Naive B cell (primary cell): ENCODE measurements around the gene FCHSD2. TPM values are rescaled to one million over a fixed set of nuclear protein-coding genes. Genes with fewer than 3 reads are reported as not detected.

Experiments used
- ATAC-seq, 2 donors: fragments of 150-1000 bp; cut with Tn5 transposase; 2 replicates each; pipeline ENCODE4 v1.10.0; 2021; ENCODE audit warnings: low read depth in 2 of 2, mild to moderate bottlenecking in 2 of 2, moderate library complexity in 2 of 2
- DNase-seq: peaks from one replicate; pipeline ENCODE4 v3.0.0; 2022
- H3K27ac Mint-ChIP-seq, 6 donors: one replicate each; pipeline ENCODE4 v1.8.0; 2020 to 2022; ENCODE audit warnings: mild to moderate bottlenecking in 6 of 6, mixed read lengths in 6 of 6, moderate library complexity in 5 of 6, inconsistent platforms in 2 of 6
- H3K27me3 Mint-ChIP-seq, 3 donors: one replicate each; pipeline ENCODE4 v1.8.0; 2021 to 2022; ENCODE audit warnings: mixed read lengths in 3 of 3, mild to moderate bottlenecking in 1 of 3
- H3K36me3 Mint-ChIP-seq, 2 donors: one replicate each; pipeline ENCODE4 v1.8.0; 2020 to 2022; ENCODE audit warnings: mixed read lengths in 2 of 2, inconsistent platforms in 1 of 2, mild to moderate bottlenecking in 1 of 2
- H3K4me1 Mint-ChIP-seq, 3 donors: one replicate each; pipeline ENCODE4 v1.8.0; 2020 to 2022; ENCODE audit warnings: mixed read lengths in 3 of 3, inconsistent platforms in 1 of 3, mild to moderate bottlenecking in 1 of 3, moderate library complexity in 1 of 3
- H3K4me3 Mint-ChIP-seq, 8 donors: one replicate each; pipeline ENCODE4 v1.8.0; 2020 to 2022; ENCODE audit warnings: mild to moderate bottlenecking in 8 of 8, mixed read lengths in 8 of 8, moderate library complexity in 8 of 8, inconsistent platforms in 2 of 8
- H3K9me3 Mint-ChIP-seq, 7 donors: one replicate each; pipeline ENCODE4 v1.8.0; 2020 to 2022; ENCODE audit warnings: mixed read lengths in 7 of 7, mild to moderate bottlenecking in 5 of 7, inconsistent platforms in 2 of 7, moderate library complexity in 1 of 7
- polyA plus RNA-seq, 6 donors: library from polyadenylated mRNA; unstranded; fragments of 300-500 nt; fragmentation: Illumina TruSeq; gene quantifications; one replicate each; pipeline ENCODE4 v1.2.3, GENCODE V29; 2021; ENCODE audit warnings: low read depth in 6 of 6

Gene FCHSD2
- polyA plus RNA-seq, 6 donors from 2014 or later: 43.0 to 134 (median 104) TPM

- no peak for DNase-seq
- peaks cover 0 to 5% (median 4%) of the 10 kb centered on the region in 3 donors for H3K4me1 Mint-ChIP-seq
- no peak for ATAC-seq
- no peaks in the 10 kb centered on the region for H3K9me3 Mint-ChIP-seq
- H3K4me3 Mint-ChIP-seq: no peak overlapping the region
- no peaks in the 10 kb centered on the region for H3K27me3 Mint-ChIP-seq
- peaks cover 0 to 9% of the 10 kb centered on the region in 2 donors for H3K36me3 Mint-ChIP-seq
- H3K27ac Mint-ChIP-seq: peak overlapping the region in 1 of 6 donors; percentile 38
These were observed 244.6 kb downstream of the FCHSD2 start for GRCh38 chr11:72897506-72897905.

GRCh38 chr11:72896431-72896830 is 245.7 kb downstream of the FCHSD2 start:
- peaks cover 0 to 9% of the 10 kb centered on the region in 2 donors for H3K36me3 Mint-ChIP-seq
- ATAC-seq: no peak

GRCh38 chr11:72890881-72891280 is 251.2 kb downstream of the FCHSD2 start:
- no peak overlapping the region for H3K4me3 Mint-ChIP-seq
- H3K27me3 Mint-ChIP-seq: no peaks in the 10 kb centered on the region
- H3K36me3 Mint-ChIP-seq: peaks cover 26 to 29% of the 10 kb centered on the region in 2 donors
- DNase-seq (no peak), ATAC-seq (no peak)
- H3K9me3 Mint-ChIP-seq: no peaks in the 10 kb centered on the region
- peak overlapping the region in 2 of 6 donors; percentile 70 to 89 for H3K27ac Mint-ChIP-seq
- H3K4me1 Mint-ChIP-seq: peaks cover 0 to 14% (median 12%) of the 10 kb centered on the region in 3 donors

More at GRCh38 chr11:72896431-72896830, 245.7 kb downstream of the FCHSD2 start:
- Mint-ChIP-seq H3K27ac (no peak overlapping the region), H3K9me3 (no peaks in the 10 kb centered on the region), H3K4me1 (peaks cover 0 to 10% (median 5%) of the 10 kb centered on the region in 3 donors), H3K27me3 (no peaks in the 10 kb centered on the region), H3K4me3 (peak overlapping the region in 1 of 8 donors; percentile 63)
- DNase-seq: no peak

- peak overlapping the region; percentile 8 to 89 (median 68) for H3K27ac Mint-ChIP-seq
- ATAC-seq (no peak), DNase-seq (no peak)
- peaks cover 36 to 47% of the 10 kb centered on the region in 2 donors for H3K36me3 Mint-ChIP-seq
- H3K27me3 Mint-ChIP-seq: no peaks in the 10 kb centered on the region
- H3K4me3 Mint-ChIP-seq: no peak overlapping the region
- peaks cover 0 to 22% (median 7%) of the 10 kb centered on the region in 3 donors for H3K4me1 Mint-ChIP-seq
- H3K9me3 Mint-ChIP-seq: no peaks in the 10 kb centered on the region
These were observed 255.5 kb downstream of the FCHSD2 start for GRCh38 chr11:72886619-72887018.

GRCh38 chr11:72885749-72886609 is 256.1 kb downstream of the FCHSD2 start:
- peaks cover 0 to 5% (median 0%) of the 10 kb centered on the region in 7 donors for H3K9me3 Mint-ChIP-seq
- peaks cover 0 to 29% (median 14%) of the 10 kb centered on the region in 3 donors for H3K4me1 Mint-ChIP-seq
- peak overlapping the region; percentile 8 to 90 (median 74) for H3K27ac Mint-ChIP-seq
- no peaks in the 10 kb centered on the region for H3K27me3 Mint-ChIP-seq
- DNase-seq (no peak), ATAC-seq (no peak)
- no peak overlapping the region for H3K4me3 Mint-ChIP-seq
- H3K36me3 Mint-ChIP-seq: peaks cover 42 to 51% of the 10 kb centered on the region in 2 donors

GRCh38 chr11:72876147-72876546 is 266.0 kb downstream of the FCHSD2 start:
- H3K9me3 Mint-ChIP-seq: peaks cover 0 to under 1% (median 0%) of the 10 kb centered on the region in 7 donors
- H3K4me3 Mint-ChIP-seq: no peak overlapping the region
- peaks cover 12 to 23% of the 10 kb centered on the region in 2 donors for H3K36me3 Mint-ChIP-seq
- H3K27me3 Mint-ChIP-seq: no peaks in the 10 kb centered on the region
- no peak for DNase-seq
- no peak for ATAC-seq
- H3K27ac Mint-ChIP-seq: peak overlapping the region in 5 of 6 donors; percentile 11 to 88 (median 83)
- H3K4me1 Mint-ChIP-seq: peaks cover 17 to 26% (median 21%) of the 10 kb centered on the region in 3 donors

GRCh38 chr11:72875736-72876135 is 266.4 kb downstream of the FCHSD2 start:
- DNase-seq: no peak
- no peaks in the 10 kb centered on the region for H3K27me3 Mint-ChIP-seq
- H3K9me3 Mint-ChIP-seq: no peaks in the 10 kb centered on the region
- no peak for ATAC-seq
- H3K27ac Mint-ChIP-seq: peak overlapping the region in 4 of 6 donors; percentile 43 to 88 (median 84)
- no peak overlapping the region for H3K4me3 Mint-ChIP-seq
- peaks cover 12 to 19% of the 10 kb centered on the region in 2 donors for H3K36me3 Mint-ChIP-seq
- peaks cover 17 to 22% (median 17%) of the 10 kb centered on the region in 3 donors for H3K4me1 Mint-ChIP-seq

- Mint-ChIP-seq H3K36me3 (peaks cover 11 to 33% of the 10 kb centered on the region in 2 donors), H3K27me3 (no peaks in the 10 kb centered on the region), H3K9me3 (no peaks in the 10 kb centered on the region), H3K27ac (peak overlapping the region in 3 of 6 donors; percentile 26 to 86 (median 60)), H3K4me3 (no peak overlapping the region), H3K4me1 (peaks cover 18 to 21% (median 19%) of the 10 kb centered on the region in 3 donors)
- DNase-seq: no peak
- ATAC-seq: no peak
These were observed 270.1 kb downstream of the FCHSD2 start for GRCh38 chr11:72872012-72872411.

GRCh38 chr11:72871119-72871518 is 271.0 kb downstream of the FCHSD2 start:
- H3K9me3 Mint-ChIP-seq: no peaks in the 10 kb centered on the region
- no peak for DNase-seq
- peaks cover 17 to 38% of the 10 kb centered on the region in 2 donors for H3K36me3 Mint-ChIP-seq

GRCh38 chr11:72869831-72870230 is 272.3 kb downstream of the FCHSD2 start:
- H3K36me3 Mint-ChIP-seq: peaks cover 17 to 38% of the 10 kb centered on the region in 2 donors

More at GRCh38 chr11:72871119-72871518, 271.0 kb downstream of the FCHSD2 start:
- H3K4me1 Mint-ChIP-seq: peaks cover 20 to 29% (median 22%) of the 10 kb centered on the region in 3 donors
- H3K27me3 Mint-ChIP-seq: no peaks in the 10 kb centered on the region
- H3K27ac Mint-ChIP-seq: peak overlapping the region in 3 of 6 donors; percentile 7 to 81 (median 54)
- H3K4me3 Mint-ChIP-seq: no peak overlapping the region
- ATAC-seq: no peak

GRCh38 chr11:72867970-72868369 is 274.1 kb downstream of the FCHSD2 start:
- Mint-ChIP-seq H3K27me3 (no peaks in the 10 kb centered on the region), H3K9me3 (no peaks in the 10 kb centered on the region), H3K4me3 (no peak overlapping the region), H3K36me3 (peaks cover 25 to 38% of the 10 kb centered on the region in 2 donors), H3K27ac (peak overlapping the region in 3 of 6 donors; percentile 6 to 18 (median 12)), H3K4me1 (peaks cover 19 to 30% (median 29%) of the 10 kb centered on the region in 3 donors)
- DNase-seq: no peak
- ATAC-seq: no peak

More at GRCh38 chr11:72869831-72870230, 272.3 kb downstream of the FCHSD2 start:
- H3K4me1 Mint-ChIP-seq: peaks cover 12 to 25% (median 24%) of the 10 kb centered on the region in 3 donors
- no peaks in the 10 kb centered on the region for H3K27me3 Mint-ChIP-seq
- no peak for ATAC-seq
- DNase-seq: no peak
- peak overlapping the region in 5 of 6 donors; percentile 30 to 90 (median 74) for H3K27ac Mint-ChIP-seq
- peak overlapping the region in 1 of 8 donors; percentile 17 for H3K4me3 Mint-ChIP-seq
- no peaks in the 10 kb centered on the region for H3K9me3 Mint-ChIP-seq

- Mint-ChIP-seq H3K4me1 (peaks cover 17 to 24% (median 21%) of the 10 kb centered on the region in 3 donors), H3K27ac (peak overlapping the region in 5 of 6 donors; percentile 12 to 91 (median 81)), H3K36me3 (peaks cover 25% of the 10 kb centered on the region in 2 donors), H3K27me3 (no peaks in the 10 kb centered on the region), H3K4me3 (no peak overlapping the region), H3K9me3 (no peaks in the 10 kb centered on the region)
- DNase-seq: no peak
- ATAC-seq: no peak
These were observed 277.1 kb downstream of the FCHSD2 start for GRCh38 chr11:72864702-72865655.

GRCh38 chr11:72863916-72864315 is 278.2 kb downstream of the FCHSD2 start:
- no peak for DNase-seq
- no peak overlapping the region for H3K4me3 Mint-ChIP-seq
- no peaks in the 10 kb centered on the region for H3K27me3 Mint-ChIP-seq
- peaks cover 12 to 19% (median 18%) of the 10 kb centered on the region in 3 donors for H3K4me1 Mint-ChIP-seq
- H3K9me3 Mint-ChIP-seq: no peaks in the 10 kb centered on the region
- ATAC-seq: no peak
- H3K36me3 Mint-ChIP-seq: peaks cover 25 to 27% of the 10 kb centered on the region in 2 donors
- peak overlapping the region in 5 of 6 donors; percentile 4 to 83 (median 73) for H3K27ac Mint-ChIP-seq
